Endometrial microvascular endothelial cells (primary cell): ENCODE data around the gene SURF6. TPM values are rescaled to one million over a fixed set of nuclear protein-coding genes. Genes with fewer than 3 reads are reported as not detected.

ENCODE experiments used
- total RNA-seq: library from RNA; depleted of rRNA; stranded (reverse); fragments of >200 nt; gene quantifications from one replicate; pipeline ENCODE4 v1.2.3, GENCODE V29; 2015; ENCODE audit errors: inconsistent ontology term

Gene SURF6
- total RNA-seq, 1 donor from 2014 or later = 24.1 TPM

Other genes starting within 250 kb of the SURF6 start
- 17.6 TPM for gene RALGDS, start 214.9 kb downstream of the SURF6 start, total RNA-seq
- gene GBGT1, start 172.3 kb downstream of the SURF6 start, total RNA-seq = 0.37 TPM
- not detected for gene OBP2B, start 126.9 kb downstream of the SURF6 start, total RNA-seq
- gene ABO, start 61.0 kb downstream of the SURF6 start, total RNA-seq = not detected
- 20.3 TPM for gene MED22, start 11.9 kb upstream of the SURF6 start, total RNA-seq
- 2,760 TPM for gene RPL7A, start 12.0 kb upstream of the SURF6 start, total RNA-seq
- 14.4 TPM for gene SURF1, start 20.3 kb upstream of the SURF6 start, total RNA-seq
- gene SURF2, start 20.4 kb upstream of the SURF6 start, total RNA-seq = 15.1 TPM
- gene SURF4, start 39.9 kb upstream of the SURF6 start, total RNA-seq = 299 TPM
- 0.19 TPM for gene STKLD1, start 40.2 kb upstream of the SURF6 start, total RNA-seq
- gene REXO4, start 81.8 kb upstream of the SURF6 start, total RNA-seq = 18.7 TPM
- gene ADAMTS13, start 86.2 kb upstream of the SURF6 start, total RNA-seq = 1.8 TPM
- gene CACFD1, start 123.8 kb upstream of the SURF6 start, total RNA-seq = 2.8 TPM
- 45.3 TPM for gene SLC2A6, start 142.9 kb upstream of the SURF6 start, total RNA-seq
- not detected for gene MYMK, start 188.8 kb upstream of the SURF6 start, total RNA-seq
- gene ADAMTSL2, start 198.5 kb upstream of the SURF6 start, total RNA-seq = not detected